SK-N-SH treated with all-trans-retinoic acid at 6 μM for 48 hours (cell line): ENCODE data around the gene ELOA2.

Source experiments
- CSDC2 ChIP-seq: fragments of 250-450 bp; sonication (Bioruptor Pico); IDR thresholded peaks from 2 replicates; pipeline ENCODE4 v1.5.0; 2020; ENCODE audit warnings: mild to moderate bottlenecking, moderate library complexity
- ISL1 ChIP-seq: fragments of 250-450 bp; sonication (Bioruptor Pico); IDR thresholded peaks from 2 replicates; pipeline ENCODE4 v2.1.2; 2022; ENCODE audit warnings: mild to moderate bottlenecking, moderate library complexity
- OSR1 ChIP-seq: fragments of 250-450 bp; sonication (Bioruptor Pico); IDR thresholded peaks from 2 replicates; pipeline ENCODE4 v1.8.0; 2022; ENCODE audit warnings: moderate library complexity, mild to moderate bottlenecking, inconsistent platforms
- RARB ChIP-seq: fragments of 250-450 bp; sonication (Bioruptor Pico); IDR thresholded peaks from 2 replicates; pipeline ENCODE4 v1.8.0; 2021; ENCODE audit warnings: mild to moderate bottlenecking, moderate library complexity
- ZFP3 ChIP-seq: fragments of 250-450 bp; sonication (Bioruptor Pico); IDR thresholded peaks from 2 replicates; pipeline ENCODE4 v1.5.0; 2020; ENCODE audit warnings: mild to moderate bottlenecking, moderate library complexity
- ZFP30 ChIP-seq: fragments of 450-650 bp; formaldehyde crosslinking; IDR thresholded peaks from 2 replicates; pipeline ENCODE4 v1.5.0; 2022; ENCODE audit warnings: mild to moderate bottlenecking, moderate library complexity
- ZNF8 ChIP-seq: fragments of 450-650 bp; formaldehyde crosslinking; IDR thresholded peaks from 2 replicates; pipeline ENCODE4 v1.5.0; 2020; ENCODE audit warnings: mild to moderate bottlenecking, moderate library complexity

DNA sequence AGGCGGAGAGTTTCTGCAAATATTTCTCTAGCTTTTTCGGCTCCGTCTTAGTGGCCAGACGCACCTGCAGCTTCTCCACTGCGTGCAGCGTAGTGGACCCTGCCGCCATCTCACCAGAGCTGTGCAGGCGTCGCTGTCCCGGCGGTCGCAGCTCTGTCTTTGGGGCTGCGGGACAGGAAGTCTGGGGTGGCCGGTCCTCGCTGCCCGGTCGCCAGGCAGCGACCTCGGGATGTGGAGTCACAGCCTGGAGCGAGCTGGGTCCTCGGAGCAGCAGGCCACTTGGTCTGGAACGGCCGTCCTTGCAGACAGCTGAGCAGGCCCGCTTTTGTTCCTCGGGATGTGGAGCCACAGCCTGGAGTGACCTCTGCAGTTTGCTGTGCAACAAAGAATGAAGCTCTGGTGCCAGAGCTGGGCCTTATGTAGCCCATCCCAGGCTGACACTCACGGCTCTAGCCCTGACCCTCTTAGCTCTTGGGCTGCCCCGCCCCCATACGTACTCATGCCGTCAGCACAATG, at the start of gene ELOA2:
- no peak for TF ChIP-seq ISL1
- no peak for TF ChIP-seq RARB
- no peak for TF ChIP-seq ZFP3 (CRISPR knock-in tag)
- TF ChIP-seq ZFP30 (CRISPR knock-in tag) = no peak
- TF ChIP-seq CSDC2 (CRISPR knock-in tag) = no peak
- TF ChIP-seq ZNF8 (CRISPR knock-in tag) = no peak
- TF ChIP-seq OSR1 = no peak
